ENCODE results near the gene GADD45G.

GADD45G gene

DNA sequence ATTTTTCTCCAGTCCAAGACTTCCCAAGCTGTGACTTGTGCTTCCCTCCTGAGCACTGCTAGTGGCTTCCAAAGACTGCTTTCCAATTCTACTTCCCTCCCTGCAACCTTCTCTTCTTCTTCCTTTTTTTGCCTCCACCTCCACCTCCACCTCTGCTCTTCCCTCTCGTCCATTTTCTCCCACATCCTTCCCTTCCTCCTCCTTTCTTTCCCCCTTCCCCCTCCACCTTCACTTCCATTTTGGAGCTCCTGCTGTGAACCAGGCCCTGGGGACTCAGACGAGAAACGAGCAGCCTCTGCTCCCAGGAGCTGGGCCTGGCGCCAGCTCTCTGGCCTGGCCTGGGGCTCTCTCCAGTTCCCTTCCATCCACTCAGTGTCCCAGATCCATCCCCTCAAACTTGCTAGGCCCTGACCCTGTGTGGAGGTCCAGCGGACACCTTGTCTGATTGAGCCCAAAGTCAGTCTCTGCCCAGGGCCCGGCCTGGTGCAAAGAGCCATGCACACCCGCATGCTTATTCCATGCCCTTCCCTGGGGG, 5.6 kb downstream of the GADD45G start:
- DNase-seq = no peak

DNA sequence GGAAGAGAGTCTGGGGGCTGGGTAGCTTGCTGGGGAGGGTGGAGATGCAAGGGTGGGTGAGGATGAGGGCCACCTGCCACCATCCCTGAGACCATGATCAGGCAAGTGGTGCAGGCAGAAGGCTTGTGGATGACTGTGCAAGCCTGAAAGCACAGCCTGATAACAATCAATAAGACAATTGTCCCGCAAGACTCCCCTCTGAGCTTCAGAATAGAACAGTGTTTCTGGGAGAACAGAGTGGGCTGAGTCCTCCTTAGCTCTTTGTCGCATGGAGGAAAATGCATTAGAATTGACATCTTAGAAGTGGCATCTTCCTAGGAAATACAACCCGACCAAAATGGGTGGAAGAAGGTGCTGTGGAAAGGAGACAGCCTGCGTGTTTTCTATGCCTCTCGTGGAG, 6.6 kb downstream of the GADD45G start:
- no peak for DNase-seq

GRCh38 chr9:89612566-89613278, 7.9 kb downstream of the GADD45G start:
- no peak for DNase-seq

- no peak for DNase-seq
These were observed 9.4 kb downstream of the GADD45G start for GRCh38 chr9:89613912-89614892.

GRCh38 chr9:89615661-89616060, 10.8 kb downstream of the GADD45G start:
- no peak for DNase-seq

GRCh38 chr9:89616411-89616810, 11.6 kb downstream of the GADD45G start:
- no peak for DNase-seq

GRCh38 chr9:89617978-89618377, 13.2 kb downstream of the GADD45G start:
- no peak for DNase-seq

DNA sequence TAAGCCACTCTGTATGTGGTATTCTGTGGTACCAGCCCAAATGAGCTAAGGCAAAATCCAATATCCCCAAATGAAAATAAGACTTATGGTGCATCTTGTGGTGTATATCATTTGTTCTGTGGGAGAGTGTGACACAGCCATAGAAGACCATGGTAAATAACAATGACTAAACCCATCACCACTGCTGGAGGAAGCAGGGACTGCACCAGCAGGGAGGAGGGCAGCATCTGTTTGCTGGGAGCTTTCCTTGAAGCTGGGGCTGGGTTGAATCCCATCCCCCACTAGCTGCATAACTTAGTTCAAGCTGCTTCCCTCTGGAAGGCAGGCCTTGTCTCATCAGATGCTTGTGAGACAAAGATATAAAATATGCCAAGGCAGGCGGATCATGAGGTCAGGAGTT, 14.2 kb downstream of the GADD45G start:
- DNase-seq = no peak

GRCh38 chr9:89619424-89620138, 14.8 kb downstream of the GADD45G start:
- no peak for DNase-seq

- DNase-seq = no peak
These were observed 16.2 kb downstream of the GADD45G start for GRCh38 chr9:89621031-89621430.

DNA sequence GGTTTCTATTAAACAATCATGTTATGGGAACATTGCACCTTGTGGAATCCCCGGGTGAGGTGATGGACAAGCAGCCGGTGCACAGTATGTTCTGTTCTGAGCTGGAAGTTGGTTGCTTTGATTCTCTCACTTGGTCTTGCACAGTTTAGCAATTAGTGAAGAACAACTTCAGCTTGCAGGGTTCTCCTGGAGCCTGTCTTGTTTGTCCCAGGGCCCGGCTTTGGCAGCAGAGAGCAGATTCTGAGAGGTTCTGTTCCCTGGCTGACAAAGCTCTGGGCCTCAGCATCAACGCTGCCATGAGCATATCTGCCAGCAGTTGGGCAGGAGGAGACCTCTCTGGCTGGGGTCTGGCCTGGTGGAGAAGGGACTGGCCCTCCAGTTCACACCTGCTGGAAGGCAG, 16.9 kb downstream of the GADD45G start:
- DNase-seq = no peak

DNA sequence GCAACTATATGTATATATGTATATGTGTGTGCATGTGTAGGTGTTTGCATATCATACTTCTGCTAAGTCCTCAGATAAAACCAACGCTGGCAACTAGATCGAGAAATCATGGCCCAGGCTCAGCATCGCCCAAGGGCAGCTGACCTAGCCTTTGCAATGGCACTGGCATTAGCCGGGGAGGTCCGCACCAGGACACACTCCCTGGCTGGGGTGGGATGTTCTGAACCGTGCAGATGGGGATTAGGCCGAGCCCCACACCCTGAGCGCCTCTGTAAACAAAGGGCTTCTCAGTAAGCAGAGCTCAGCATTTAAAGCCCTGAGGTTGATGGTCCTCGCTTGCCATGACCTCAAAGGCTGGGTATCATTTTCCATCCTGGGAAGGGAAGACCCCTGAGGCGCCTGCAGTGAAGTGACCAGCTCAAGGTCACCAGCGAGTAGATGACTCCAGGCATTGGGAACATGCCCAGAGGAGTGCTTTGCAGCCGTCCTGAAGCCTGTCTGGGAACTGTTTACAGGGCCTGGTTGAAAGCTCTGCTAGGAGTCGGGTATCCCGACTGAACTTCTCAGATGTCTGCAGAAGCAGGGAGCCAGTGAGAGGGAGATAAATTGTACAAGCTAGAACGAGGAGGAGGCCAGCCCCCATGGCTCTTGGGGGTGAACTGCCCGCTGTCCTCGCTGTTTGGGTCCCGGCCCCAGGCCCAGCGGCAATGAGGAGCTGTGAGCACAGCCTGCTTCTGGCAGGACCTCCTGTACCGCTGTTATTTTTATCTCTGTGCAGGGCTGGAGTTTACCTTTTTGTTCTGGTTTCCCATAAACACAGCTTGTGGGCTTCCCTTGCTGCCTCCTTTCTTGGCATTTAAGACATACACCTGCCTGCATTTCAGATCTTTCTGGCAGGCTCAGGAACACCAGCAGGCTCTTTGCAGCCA, 18.4 kb downstream of the GADD45G start:
- DNase-seq = no peak

GRCh38 chr9:89623925-89624420, 19.2 kb downstream of the GADD45G start:
- no peak for DNase-seq

DNA sequence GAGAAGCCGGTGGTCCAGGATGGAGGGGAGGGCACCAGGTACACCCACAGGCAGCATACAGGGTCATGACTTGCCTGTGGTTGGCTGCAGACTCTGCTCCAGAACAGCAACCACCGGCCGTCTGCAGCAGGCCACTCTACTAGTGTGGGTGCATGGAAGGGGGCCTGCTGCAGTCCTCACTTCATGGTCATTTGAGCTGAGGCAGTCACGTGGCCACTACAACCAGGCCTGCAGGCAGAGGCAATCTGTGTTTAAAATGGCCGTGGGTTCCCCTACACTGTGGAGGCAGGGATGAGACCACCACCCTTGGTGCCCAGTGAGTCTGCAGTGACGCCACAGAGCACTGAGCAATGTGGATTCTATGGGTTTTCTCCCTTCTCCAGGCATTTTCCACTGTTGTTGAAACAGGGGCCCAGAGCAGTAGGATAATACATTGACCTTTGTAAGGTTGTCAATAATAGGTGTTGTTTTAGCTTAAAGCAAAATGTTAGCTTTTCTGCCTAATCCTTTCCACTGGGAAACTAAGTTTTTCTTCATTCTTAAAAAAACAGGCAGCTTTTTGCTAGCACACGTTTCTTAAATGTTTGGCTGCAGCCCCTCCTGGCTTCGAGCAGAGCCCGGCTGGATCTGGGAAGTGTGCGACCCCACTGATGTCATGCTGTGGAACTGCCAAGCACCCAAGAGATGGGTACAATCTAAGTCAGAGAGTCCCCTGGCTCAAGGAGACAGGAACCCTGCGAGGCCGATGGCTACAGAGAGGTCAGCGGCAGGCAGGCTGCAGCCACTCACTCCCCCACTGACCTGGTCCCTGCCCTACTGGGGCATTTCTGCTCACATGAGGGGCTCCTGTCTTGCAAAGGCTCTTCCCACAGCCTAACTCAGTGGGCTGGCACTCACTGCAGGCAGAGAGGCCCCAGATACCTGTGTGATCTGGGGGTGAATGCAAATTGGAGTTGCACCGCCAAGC, 21.2 kb downstream of the GADD45G start:
- DNase-seq = no peak

DNA sequence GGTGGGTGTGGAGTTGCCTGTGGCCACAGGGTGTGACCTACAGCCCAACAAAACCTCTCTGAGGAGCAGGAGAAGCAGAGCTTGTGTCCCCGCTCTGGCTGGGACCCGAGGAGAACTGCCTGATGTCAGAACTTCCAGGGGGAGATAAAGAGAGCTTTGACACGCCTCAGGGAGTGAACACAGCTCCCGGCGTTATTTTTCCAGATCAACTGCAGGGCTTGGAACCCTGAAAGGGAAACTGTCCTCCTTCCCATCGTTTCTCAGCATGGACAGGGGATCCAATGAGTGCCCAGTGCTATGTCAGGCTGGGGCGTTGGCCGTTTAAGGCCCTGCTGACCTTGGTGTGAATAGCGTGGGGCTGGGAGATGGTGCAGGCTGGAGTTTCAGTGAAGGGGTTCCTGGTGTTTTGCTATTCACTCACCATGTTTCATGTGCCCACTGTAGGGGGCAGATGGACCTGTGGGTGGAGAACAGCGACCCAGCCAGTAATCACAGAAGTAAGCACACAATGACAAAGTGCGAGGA, 22.0 kb downstream of the GADD45G start:
- no peak for DNase-seq

DNA sequence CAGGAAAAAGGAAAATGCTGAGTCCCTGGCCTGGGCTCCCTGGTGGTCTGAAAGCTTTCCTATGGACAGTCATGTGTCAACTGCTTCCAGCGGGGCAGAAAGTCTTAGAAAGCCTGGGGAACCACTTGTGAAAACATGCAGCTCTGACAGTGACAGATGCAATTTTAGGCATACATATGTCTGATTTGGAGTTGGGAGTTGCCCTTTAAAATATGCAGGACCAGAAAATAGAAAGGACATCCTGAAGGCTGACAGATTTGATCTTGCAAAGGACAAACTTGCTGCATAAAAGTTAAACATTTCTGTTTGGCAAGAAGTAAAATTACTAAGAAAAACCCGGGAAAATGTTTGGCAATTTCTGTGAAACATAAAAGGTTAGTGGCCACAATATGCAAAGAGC, 23.8 kb downstream of the GADD45G start:
- DNase-seq = no peak

- DNase-seq = no peak
These were observed 24.5 kb downstream of the GADD45G start for GRCh38 chr9:89629081-89629976.

DNA sequence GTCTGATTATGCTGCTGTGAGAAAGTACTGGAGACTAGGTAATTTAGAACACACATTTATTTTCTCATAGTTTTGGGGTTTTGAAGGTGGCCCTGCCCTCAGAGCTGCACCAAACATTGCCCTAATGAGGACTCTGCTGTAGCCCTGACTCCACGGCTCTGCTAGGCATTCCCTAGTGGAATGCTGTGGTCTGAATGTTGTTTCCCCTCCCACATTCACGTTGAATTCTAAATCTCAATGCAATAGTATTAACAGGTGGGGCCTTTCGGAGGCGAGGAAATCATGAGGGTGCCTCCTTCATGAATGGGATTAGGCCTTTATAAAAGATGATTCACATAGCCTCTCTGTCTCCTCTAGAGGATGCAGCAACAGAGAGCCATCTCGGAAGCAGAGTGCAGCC, 25.7 kb downstream of the GADD45G start:
- DNase-seq = no peak

DNA sequence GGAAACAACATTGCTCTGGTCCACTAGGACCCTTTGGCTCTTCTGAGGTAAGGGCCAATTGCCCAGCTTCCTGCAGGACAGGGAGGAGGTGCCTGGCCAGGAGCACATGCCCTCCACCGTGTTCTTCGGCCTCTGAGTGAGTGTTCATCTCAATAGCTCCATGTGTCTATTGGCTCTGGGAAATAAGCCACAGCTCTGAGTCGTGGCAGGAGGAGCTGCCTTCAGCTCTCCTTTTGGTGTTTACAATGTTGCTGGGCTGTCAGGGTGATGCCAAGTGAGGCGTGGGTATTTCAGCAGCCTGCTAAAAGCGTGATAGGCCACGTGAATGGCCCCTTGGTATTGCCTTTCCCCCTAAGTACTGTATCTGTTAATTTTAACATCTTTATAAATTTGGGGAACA, 26.6 kb downstream of the GADD45G start:
- no peak for DNase-seq
